Measurements from ENCODE around the gene CACUL1.

DNA sequence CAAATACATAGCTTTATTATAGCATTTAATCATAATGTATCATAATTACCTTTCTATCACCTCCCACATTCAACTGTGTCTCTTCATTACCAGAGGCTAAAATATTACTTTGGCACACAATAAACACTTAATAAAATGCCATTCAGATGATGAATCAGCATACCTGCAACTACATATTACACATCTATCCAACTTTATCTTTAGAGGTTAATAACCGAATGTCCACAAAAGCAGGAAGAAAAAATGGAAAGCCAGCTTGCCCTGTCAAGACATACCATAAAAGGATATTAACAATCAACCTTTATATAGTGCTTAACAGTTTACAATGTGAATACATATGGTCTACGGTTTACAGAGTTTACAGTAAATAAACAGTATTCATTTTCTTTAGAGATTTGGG lies 12.7 kb downstream of the CACUL1 start:
- no peak for TF ChIP-seq ZBTB2 (IDR thresholded peaks at IDR 0.05)
- TF ChIP-seq HNRNPL (IDR thresholded peaks at IDR 0.05; ENCODE audit: low read depth, low read length): no peak
- TF ChIP-seq PML (IDR thresholded peaks at IDR 0.05; ENCODE audit: low read length): no peak
- TF ChIP-seq KDM4B (IDR thresholded peaks at IDR 0.05; ENCODE audit: borderline replicate concordance in 2 of 2, low read depth in 1 of 2): no peak
- TF ChIP-seq TBP (optimal IDR thresholded peaks at IDR 0.05; ENCODE audit: low read depth, low read length): no peak
- no peak for TF ChIP-seq SRSF1 (IDR thresholded peaks at IDR 0.05; ENCODE audit: low read depth, low read length)
- TF ChIP-seq, protein P1, sequence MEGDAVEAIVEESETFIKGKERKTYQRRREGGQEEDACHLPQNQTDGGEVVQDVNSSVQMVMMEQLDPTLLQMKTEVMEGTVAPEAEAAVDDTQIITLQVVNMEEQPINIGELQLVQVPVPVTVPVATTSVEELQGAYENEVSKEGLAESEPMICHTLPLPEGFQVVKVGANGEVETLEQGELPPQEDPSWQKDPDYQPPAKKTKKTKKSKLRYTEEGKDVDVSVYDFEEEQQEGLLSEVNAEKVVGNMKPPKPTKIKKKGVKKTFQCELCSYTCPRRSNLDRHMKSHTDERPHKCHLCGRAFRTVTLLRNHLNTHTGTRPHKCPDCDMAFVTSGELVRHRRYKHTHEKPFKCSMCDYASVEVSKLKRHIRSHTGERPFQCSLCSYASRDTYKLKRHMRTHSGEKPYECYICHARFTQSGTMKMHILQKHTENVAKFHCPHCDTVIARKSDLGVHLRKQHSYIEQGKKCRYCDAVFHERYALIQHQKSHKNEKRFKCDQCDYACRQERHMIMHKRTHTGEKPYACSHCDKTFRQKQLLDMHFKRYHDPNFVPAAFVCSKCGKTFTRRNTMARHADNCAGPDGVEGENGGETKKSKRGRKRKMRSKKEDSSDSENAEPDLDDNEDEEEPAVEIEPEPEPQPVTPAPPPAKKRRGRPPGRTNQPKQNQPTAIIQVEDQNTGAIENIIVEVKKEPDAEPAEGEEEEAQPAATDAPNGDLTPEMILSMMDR (IDR thresholded peaks at IDR 0.05 in 2 of 3, conservative IDR thresholded peaks at IDR 0.05 in 1 of 3; ENCODE audit: insufficient read depth in 2 of 3, low read depth in 1 of 3, low read length in 3 of 3): no peak

Measured in K562 (cell line).